Endothelial cell (in vitro differentiated cells): ENCODE results near the gene ZC3H14. TPM values are rescaled to one million over a fixed set of nuclear protein-coding genes. Genes with fewer than 3 reads are reported as not detected.
A peak's percentile ranks its signal among the peaks of the same experiment; 100 is the strongest.

Source experiments
- DNase-seq: peaks from one replicate; pipeline ENCODE4 v3.0.0; 2021; ENCODE audit warnings: low spot score
- H3K27ac Mint-ChIP-seq: one replicate; pipeline ENCODE4 v1.8.0; 2021; ENCODE audit warnings: mixed read lengths, inconsistent platforms; ENCODE audit not compliant: unreplicated experiment
- H3K27me3 Mint-ChIP-seq: one replicate; pipeline ENCODE4 v1.8.0; 2021; ENCODE audit warnings: mild to moderate bottlenecking, moderate library complexity, mixed read lengths, inconsistent platforms; ENCODE audit not compliant: unreplicated experiment
- H3K36me3 Mint-ChIP-seq: one replicate; pipeline ENCODE4 v1.8.0; 2021; ENCODE audit warnings: mild to moderate bottlenecking, low read depth, mixed read lengths, inconsistent platforms; ENCODE audit not compliant: unreplicated experiment
- H3K4me1 Mint-ChIP-seq: one replicate; pipeline ENCODE4 v1.8.0; 2021; ENCODE audit warnings: mild to moderate bottlenecking, mixed read lengths, inconsistent platforms; ENCODE audit not compliant: unreplicated experiment
- H3K4me3 Mint-ChIP-seq: one replicate; pipeline ENCODE4 v1.8.0; 2021; ENCODE audit warnings: mild to moderate bottlenecking, mixed read lengths, inconsistent platforms; ENCODE audit not compliant: unreplicated experiment
- H3K9me3 Mint-ChIP-seq: one replicate; pipeline ENCODE4 v1.8.0; 2021; ENCODE audit warnings: mixed read lengths, inconsistent platforms; ENCODE audit not compliant: unreplicated experiment
- CTCF ChIP-seq: fragments of 200-600 bp; sonication (generic); IDR thresholded peaks from one replicate; pipeline ENCODE4 v1.5.0; 2021; ENCODE audit warnings: antibody characterized with exemption; ENCODE audit not compliant: unreplicated experiment
- long read RNA-seq: library from polyadenylated mRNA; unstranded; transcript quantifications from one replicate; pipeline ENCODE4 v2.0.0, GENCODE V29; 2020; ENCODE audit not compliant: unreplicated experiment
- total RNA-seq: library from RNA; stranded (reverse); fragmentation: NEBNext Ultra II Directional; extraction: Animal tissue kit (Norgen Biotek cat#: 25700); gene quantifications from one replicate; pipeline ENCODE4 v1.2.1, GENCODE V29; 2021; ENCODE audit not compliant: unreplicated experiment

ZC3H14 gene
- 57.7 TPM for total RNA-seq
- long read RNA-seq, full-length matches to known transcripts: 16 of 27 reads
- long read RNA-seq, partial matches to known transcripts: 0 of 27 reads
- long read RNA-seq, other reads (novel, unspliced or antisense): 11 of 27 reads

- H3K27me3 Mint-ChIP-seq: peaks cover 11% of the 10 kb centered on the region
- peak within 1 kb of the TSS; percentile 74 for H3K27ac Mint-ChIP-seq
- no peaks in the 10 kb centered on the region for H3K9me3 Mint-ChIP-seq
- peak within 1 kb of the TSS; percentile 95 for H3K4me3 Mint-ChIP-seq
- DNase-seq: peak; percentile 91
- H3K4me1 Mint-ChIP-seq: peaks cover 8% of the 10 kb centered on the region
- TF ChIP-seq CTCF: no peak
- H3K36me3 Mint-ChIP-seq: peaks cover 13% of the 10 kb centered on the region
Measured at GRCh38 chr14:88562831-88563686, at the start of gene ZC3H14. TSS of gene ZC3H14 (plus strand) at chr14:88563037. CDS start at chr14:88563134, 97 bp downstream.

- Mint-ChIP-seq H3K36me3 (peaks cover 6% of the 10 kb centered on the region), H3K27me3 (no peaks in the 10 kb centered on the region), H3K9me3 (no peaks in the 10 kb centered on the region), H3K27ac (no peak overlapping the region), H3K4me1 (no peaks in the 10 kb centered on the region), H3K4me3 (no peak overlapping the region)
- no peak for DNase-seq
- no peak for TF ChIP-seq CTCF
Measured at GRCh38 chr14:88515499-88516221, 47.2 kb upstream of the ZC3H14 start.

- Mint-ChIP-seq H3K27ac (no peak overlapping the region), H3K27me3 (no peaks in the 10 kb centered on the region), H3K9me3 (no peaks in the 10 kb centered on the region), H3K4me1 (no peaks in the 10 kb centered on the region), H3K4me3 (no peak overlapping the region), H3K36me3 (peaks cover 6% of the 10 kb centered on the region)
- DNase-seq: no peak
- TF ChIP-seq CTCF: no peak
Measured at GRCh38 chr14:88516861-88517357, 45.9 kb upstream of the ZC3H14 start.

- no peaks in the 10 kb centered on the region for H3K9me3 Mint-ChIP-seq
- H3K4me3 Mint-ChIP-seq: no peak overlapping the region
- DNase-seq: no peak
- H3K27me3 Mint-ChIP-seq: no peaks in the 10 kb centered on the region
- TF ChIP-seq CTCF: no peak
- peaks cover 6% of the 10 kb centered on the region for H3K36me3 Mint-ChIP-seq
- no peaks in the 10 kb centered on the region for H3K4me1 Mint-ChIP-seq
- H3K27ac Mint-ChIP-seq: no peak overlapping the region
Measured at GRCh38 chr14:88518592-88519512, 44.0 kb upstream of the ZC3H14 start.
